Loucy (cell line): ENCODE data around the gene HABP2.

ENCODE experiments used
- H2AFZ ChIP-seq: fragments of 200-600 bp; sonication (generic); 2 replicates; pipeline ENCODE4 v1.6.0; 2016; ENCODE audit warnings: antibody characterized with exemption, mild to moderate bottlenecking, low read length, moderate library complexity
- H3F3A ChIP-seq: fragments of 200-600 bp; 2 replicates; pipeline ENCODE4 v1.6.0; 2016; ENCODE audit warnings: antibody characterized with exemption, low read depth, mild to moderate bottlenecking
- H3K27me3 ChIP-seq: fragments of 200-600 bp; sonication (generic); 2 replicates; pipeline ENCODE4 v1.6.1; 2014; ENCODE audit warnings: low read length, mild to moderate bottlenecking; ENCODE audit not compliant: insufficient read depth, poor library complexity, severe bottlenecking
- H3K36me3 ChIP-seq: fragments of 200-600 bp; sonication (generic); 2 replicates; pipeline ENCODE4 v1.6.1; 2016; ENCODE audit warnings: low read length; ENCODE audit not compliant: insufficient read depth
- H3K4me1 ChIP-seq: fragments of 200-600 bp; sonication (generic); 2 replicates; pipeline ENCODE4 v1.5.1; 2014; ENCODE audit warnings: low read length, mild to moderate bottlenecking; ENCODE audit not compliant: insufficient read depth, poor library complexity, severe bottlenecking
- H3K4me2 ChIP-seq: fragments of 200-600 bp; sonication (generic); 2 replicates; pipeline ENCODE4 v1.6.0; 2014; ENCODE audit warnings: antibody characterized with exemption, low read length, low read depth, mild to moderate bottlenecking; ENCODE audit not compliant: poor library complexity, severe bottlenecking
- H3K4me3 ChIP-seq: fragments of 200-600 bp; sonication (generic); 2 replicates; pipeline ENCODE4 v1.5.1; 2014; ENCODE audit warnings: low read length, mild to moderate bottlenecking, mixed read lengths; ENCODE audit not compliant: poor library complexity, severe bottlenecking
- H3K79me2 ChIP-seq: fragments of 200-600 bp; sonication (generic); 2 replicates; pipeline ENCODE4 v1.6.1; 2014; ENCODE audit warnings: low read length; ENCODE audit not compliant: insufficient read depth
- H3K9ac ChIP-seq: fragments of 200-600 bp; sonication (generic); 2 replicates; pipeline ENCODE4 v1.6.0; 2014; ENCODE audit warnings: mild to moderate bottlenecking, low read depth, low read length, moderate library complexity; ENCODE audit not compliant: poor library complexity, severe bottlenecking
- H3K9me2 ChIP-seq: fragments of 200-600 bp; sonication (generic); replicated peaks from 2 replicates; pipeline ENCODE4 v1.6.1; 2016; ENCODE audit warnings: low read depth, low read length, mixed read lengths
- H3K9me3 ChIP-seq: fragments of 200-600 bp; sonication (generic); 2 replicates; pipeline ENCODE4 v1.6.1; 2014; ENCODE audit warnings: mild to moderate bottlenecking, antibody characterized with exemption, low read length, low read depth; ENCODE audit not compliant: insufficient read depth
- H4K20me1 ChIP-seq: fragments of 200-600 bp; sonication (generic); 2 replicates; pipeline ENCODE4 v1.6.0; 2014; ENCODE audit warnings: antibody characterized with exemption, low read length, mild to moderate bottlenecking; ENCODE audit not compliant: insufficient read depth, poor library complexity, severe bottlenecking
- EZH2phosphoT487 ChIP-seq: fragments of 200-600 bp; IDR thresholded peaks from 2 replicates; pipeline ENCODE4 v1.6.1; 2018; ENCODE audit warnings: antibody characterized with exemption, mild to moderate bottlenecking, moderate library complexity, borderline replicate concordance
- TF ChIP-seq, protein P1 (sequence below): fragments of 200-600 bp; sonication (generic); conservative IDR thresholded peaks from 2 replicates; pipeline ENCODE4 v1.5.1; 2014; ENCODE audit warnings: mild to moderate bottlenecking, antibody characterized with exemption, low read length

HABP2 gene

GRCh38 chr10:113557903-113558321 lies 5.1 kb downstream of the HABP2 start:
- Histone ChIP-seq H3F3A (no peaks in the 10 kb centered on the region), H2AFZ (no peak overlapping the region), H4K20me1 (no peaks in the 10 kb centered on the region), H3K36me3 (no peaks in the 10 kb centered on the region), H3K9me3 (no peaks in the 10 kb centered on the region), H3K4me1 (peaks cover 1% of the 10 kb centered on the region), H3K4me3 (no peak overlapping the region), H3K4me2 (no peak overlapping the region), H3K9ac (no peak overlapping the region), H3K9me2 (no peaks in the 10 kb centered on the region), H3K79me2 (no peaks in the 10 kb centered on the region), H3K27me3 (no peaks in the 10 kb centered on the region)
- TF ChIP-seq, protein P1, sequence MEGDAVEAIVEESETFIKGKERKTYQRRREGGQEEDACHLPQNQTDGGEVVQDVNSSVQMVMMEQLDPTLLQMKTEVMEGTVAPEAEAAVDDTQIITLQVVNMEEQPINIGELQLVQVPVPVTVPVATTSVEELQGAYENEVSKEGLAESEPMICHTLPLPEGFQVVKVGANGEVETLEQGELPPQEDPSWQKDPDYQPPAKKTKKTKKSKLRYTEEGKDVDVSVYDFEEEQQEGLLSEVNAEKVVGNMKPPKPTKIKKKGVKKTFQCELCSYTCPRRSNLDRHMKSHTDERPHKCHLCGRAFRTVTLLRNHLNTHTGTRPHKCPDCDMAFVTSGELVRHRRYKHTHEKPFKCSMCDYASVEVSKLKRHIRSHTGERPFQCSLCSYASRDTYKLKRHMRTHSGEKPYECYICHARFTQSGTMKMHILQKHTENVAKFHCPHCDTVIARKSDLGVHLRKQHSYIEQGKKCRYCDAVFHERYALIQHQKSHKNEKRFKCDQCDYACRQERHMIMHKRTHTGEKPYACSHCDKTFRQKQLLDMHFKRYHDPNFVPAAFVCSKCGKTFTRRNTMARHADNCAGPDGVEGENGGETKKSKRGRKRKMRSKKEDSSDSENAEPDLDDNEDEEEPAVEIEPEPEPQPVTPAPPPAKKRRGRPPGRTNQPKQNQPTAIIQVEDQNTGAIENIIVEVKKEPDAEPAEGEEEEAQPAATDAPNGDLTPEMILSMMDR: no peak
- no peak for TF ChIP-seq EZH2phosphoT487

DNA sequence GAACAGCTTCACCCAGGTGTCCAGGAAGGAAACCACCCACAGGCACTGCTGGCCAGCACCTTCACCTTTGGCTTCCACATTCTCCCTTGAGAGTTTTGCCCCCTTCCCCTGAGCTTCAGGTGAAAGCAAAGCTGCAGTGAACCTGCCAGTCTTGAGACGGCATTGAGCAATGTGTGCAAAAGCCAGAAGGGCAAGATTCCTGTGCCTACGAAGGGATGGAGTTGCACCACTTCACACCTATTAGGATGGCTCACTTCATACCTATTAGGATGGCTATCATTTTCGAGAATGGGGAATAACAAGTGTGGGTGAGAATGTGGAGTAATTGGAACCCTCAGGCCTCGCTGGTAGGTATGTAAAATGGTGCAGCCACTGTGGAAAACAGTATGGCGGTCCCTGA lies 7.2 kb downstream of the HABP2 start:
- no peaks in the 10 kb centered on the region for H3K27me3 ChIP-seq
- H3K4me3 ChIP-seq: no peak overlapping the region

DNA sequence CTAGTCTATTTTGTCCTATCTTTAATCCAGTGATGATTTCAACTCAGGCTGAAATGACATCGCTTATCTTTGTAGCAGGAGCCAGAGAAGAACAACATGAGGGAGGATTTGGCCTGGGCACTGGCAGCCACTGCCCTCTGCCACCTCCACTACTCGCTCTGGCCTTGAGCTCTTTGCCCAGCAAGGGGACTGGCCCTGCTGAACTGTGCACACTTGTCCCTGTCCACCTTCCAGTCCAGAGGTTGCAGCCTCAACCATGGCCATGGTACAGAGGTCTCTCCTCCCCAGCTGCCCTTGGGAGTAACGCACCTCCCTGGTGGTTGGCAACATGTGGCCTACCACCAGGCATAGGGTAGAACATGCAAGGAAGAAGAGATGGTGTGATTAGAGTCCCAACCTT lies 8.4 kb downstream of the HABP2 start:
- H3K27me3 ChIP-seq: no peaks in the 10 kb centered on the region
- peaks cover 6% of the 10 kb centered on the region for H3K4me1 ChIP-seq
- no peaks in the 10 kb centered on the region for H3K79me2 ChIP-seq
- H3K4me3 ChIP-seq: no peak overlapping the region
- H3K4me2 ChIP-seq: no peak overlapping the region
- no peaks in the 10 kb centered on the region for H3F3A ChIP-seq
- H3K9me2 ChIP-seq: no peaks in the 10 kb centered on the region
- no peaks in the 10 kb centered on the region for H3K36me3 ChIP-seq
- H2AFZ ChIP-seq: no peak overlapping the region
- H4K20me1 ChIP-seq: no peaks in the 10 kb centered on the region
- TF ChIP-seq EZH2phosphoT487: no peak
- TF ChIP-seq, protein P1: no peak
- H3K9ac ChIP-seq: no peak overlapping the region
- no peaks in the 10 kb centered on the region for H3K9me3 ChIP-seq

More for the DNA sequence above, 7.2 kb downstream of the HABP2 start:
- no peaks in the 10 kb centered on the region for H4K20me1 ChIP-seq
- no peaks in the 10 kb centered on the region for H3K36me3 ChIP-seq
- no peak for TF ChIP-seq EZH2phosphoT487
- TF ChIP-seq, protein P1: no peak
- H3K9me2 ChIP-seq: no peaks in the 10 kb centered on the region
- H2AFZ ChIP-seq: no peak overlapping the region
- no peaks in the 10 kb centered on the region for H3K79me2 ChIP-seq
- no peaks in the 10 kb centered on the region for H3K9me3 ChIP-seq
- H3F3A ChIP-seq: no peaks in the 10 kb centered on the region
- H3K4me2 ChIP-seq: no peak overlapping the region
- H3K4me1 ChIP-seq: peaks cover 6% of the 10 kb centered on the region
- H3K9ac ChIP-seq: no peak overlapping the region
